HG03354 (cell line): ENCODE data around the gene USP32.
"Not testable (repeated sequence)": the region's sequence is repeated elsewhere in the genome, so short reads cannot be mapped to it uniquely, and the experiment has no call there.

Experiments
- ATAC-seq: cut with Tn5 transposase; IDR thresholded peaks from one replicate; pipeline ENCODE4 v1.9.1; 2021; ENCODE audit warnings: mild to moderate bottlenecking; ENCODE audit not compliant: unreplicated experiment, poor library complexity, severe bottlenecking

The USP32 gene

DNA sequence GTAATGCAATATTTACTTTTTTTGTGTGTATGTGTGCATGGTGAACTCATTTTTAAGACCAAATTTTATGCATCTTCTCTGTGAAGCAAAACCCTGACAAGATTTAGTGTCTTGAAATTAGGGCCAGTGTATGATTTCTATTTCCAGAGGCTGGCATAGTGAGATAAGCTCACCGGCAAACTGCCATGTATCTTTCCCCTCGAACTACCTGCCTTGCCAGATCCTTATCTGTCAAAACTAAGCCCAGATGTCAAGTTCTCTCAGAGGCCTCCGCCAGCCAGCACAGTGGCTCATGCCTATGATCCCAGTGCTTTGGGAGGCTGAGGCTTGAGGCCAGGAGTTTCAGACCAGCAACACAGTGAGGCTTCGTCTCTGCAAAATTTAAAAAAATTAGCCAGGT is 10.0 kb downstream of the USP32 start:
- no peak for ATAC-seq

DNA sequence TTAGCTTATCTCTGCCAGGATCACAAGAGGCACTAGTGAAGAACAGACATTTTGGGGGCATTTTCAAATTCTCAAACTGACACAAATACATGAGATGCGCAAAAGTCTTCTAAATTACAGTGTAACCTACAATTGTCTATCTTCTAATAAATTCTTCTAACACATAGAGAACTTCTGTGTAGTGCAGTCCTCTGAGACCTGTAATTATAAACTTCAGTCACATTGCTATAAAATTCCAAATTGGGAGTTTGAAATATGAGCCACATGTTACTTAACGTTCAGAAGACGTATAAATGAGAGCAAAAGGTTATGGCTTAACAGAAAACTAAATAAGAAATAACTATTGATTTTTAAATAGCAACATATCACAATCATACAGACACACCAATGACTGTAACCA is 12.5 kb downstream of the USP32 start:
- ATAC-seq = not testable (repeated sequence)

- not testable (repeated sequence) for ATAC-seq
Measured at GRCh38 chr17:60378187-60378586, 13.7 kb downstream of the USP32 start.

DNA sequence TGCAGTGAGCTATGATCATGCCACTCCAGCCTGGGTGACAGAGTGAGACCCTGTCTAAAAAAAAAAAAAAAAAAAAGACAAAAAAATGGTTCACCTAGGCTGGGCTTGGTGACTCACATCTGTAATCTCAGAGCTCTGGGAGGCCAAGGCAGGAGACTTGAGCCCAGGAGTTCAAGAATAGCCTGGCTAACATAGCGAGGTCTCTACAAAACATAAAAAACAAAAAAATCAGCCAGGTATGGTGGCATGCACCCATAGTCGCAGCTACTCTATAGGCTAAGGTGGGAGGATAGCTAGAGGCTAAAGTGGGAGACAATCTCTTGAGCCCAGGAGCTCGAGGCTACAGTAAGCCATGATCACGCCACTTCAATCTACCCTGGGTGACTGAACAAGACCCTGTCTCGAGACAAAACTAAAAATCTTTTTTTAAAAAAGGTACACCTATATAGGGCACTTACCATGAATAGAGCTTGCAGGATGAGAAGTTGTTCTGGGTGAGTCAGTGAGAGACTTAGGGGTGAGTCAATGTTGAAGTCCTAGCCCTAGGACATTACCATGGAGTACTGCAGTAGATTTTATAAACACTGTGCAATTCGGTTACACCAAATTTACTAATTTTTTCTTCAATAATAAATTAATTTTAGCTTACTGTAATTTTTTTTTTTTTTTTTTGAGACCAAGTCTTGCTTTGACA is 19.0 kb downstream of the USP32 start:
- ATAC-seq = no peak

DNA sequence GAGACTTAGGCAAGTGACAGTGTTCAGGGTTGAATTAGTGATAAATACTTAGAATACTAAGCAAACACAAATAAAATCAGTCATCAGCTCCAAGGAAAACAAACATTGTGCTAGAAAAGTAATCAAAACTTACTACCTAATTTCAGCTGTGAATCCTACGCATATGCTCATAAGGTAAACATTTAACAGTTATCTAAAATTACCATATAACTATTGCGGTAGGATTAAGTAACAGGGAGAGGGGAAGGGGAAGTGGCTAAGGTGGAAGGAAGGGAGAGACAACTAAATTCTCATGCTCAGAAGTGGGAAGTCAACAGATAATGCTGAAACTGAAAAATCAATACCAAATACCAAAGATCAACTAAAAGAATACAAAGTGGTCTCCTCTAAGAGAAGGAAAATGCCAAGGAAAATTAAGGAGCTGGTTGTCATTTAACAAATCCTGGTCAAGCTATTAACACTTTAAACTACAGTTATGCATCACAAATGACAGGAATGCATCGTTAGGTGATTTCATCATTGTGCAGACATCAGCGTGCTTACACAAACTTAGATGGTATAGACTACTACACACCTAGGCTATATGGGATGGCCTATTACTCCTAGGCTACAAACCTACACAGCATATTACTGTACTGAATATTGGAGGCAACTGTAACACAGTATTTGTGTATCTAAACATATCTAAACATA is 20.0 kb downstream of the USP32 start:
- no peak for ATAC-seq

DNA sequence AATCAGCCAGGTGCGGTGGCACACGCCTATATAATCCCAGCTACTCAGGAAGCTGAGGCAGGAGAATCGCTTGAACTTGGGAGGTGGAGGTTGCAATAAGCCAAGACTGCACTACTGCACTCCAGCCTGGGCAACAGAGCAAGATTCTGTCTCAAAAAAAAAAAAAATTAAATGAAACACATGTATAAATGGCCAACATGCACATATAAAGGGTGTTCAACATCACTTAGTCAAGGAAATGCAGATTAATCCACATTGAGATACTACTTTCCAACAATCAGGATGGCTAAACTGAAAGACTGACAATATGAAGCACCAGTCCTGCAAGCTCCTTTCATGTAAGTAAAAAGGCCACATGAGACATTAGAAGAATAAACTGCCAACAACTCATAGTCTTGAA is 20.5 kb downstream of the USP32 start:
- no peak for ATAC-seq

GRCh38 chr17:60369727-60370126 is 22.2 kb downstream of the USP32 start:
- no peak for ATAC-seq

DNA sequence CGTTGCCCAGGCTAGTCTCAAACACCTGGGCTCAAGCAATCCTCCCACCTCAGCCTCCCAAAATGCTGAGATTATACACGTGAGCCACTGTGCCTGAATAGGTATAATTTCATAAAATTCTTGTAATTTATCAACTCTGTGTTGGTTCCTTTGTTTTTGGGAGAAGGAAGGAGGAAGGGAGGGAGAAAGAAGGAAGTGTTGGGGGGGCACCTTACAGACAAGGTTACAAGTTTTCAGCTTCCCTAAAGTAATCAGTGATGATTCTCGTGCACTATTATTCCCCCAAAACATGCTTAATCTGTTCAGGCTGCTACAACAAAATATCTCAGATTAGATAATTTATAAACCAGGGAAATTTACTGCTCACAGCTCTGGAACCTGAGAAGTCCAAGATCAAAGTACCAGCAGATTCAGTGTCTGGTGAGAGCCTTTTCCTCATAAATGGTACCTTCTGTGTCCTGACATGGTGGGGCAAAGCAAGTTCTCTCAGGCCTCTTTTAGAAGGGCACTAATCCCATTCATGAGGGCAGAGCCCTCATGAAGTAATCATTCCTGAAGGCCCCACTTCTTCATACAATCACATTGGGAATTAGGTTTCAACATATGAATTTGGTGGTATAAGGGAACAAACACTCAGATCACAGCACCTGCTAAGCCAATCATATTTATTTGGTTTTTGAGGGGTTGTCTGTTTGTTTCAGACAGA is 28.1 kb downstream of the USP32 start:
- ATAC-seq = no peak

- no peak for ATAC-seq
Measured at GRCh38 chr17:60362329-60362728, 29.6 kb downstream of the USP32 start.

DNA sequence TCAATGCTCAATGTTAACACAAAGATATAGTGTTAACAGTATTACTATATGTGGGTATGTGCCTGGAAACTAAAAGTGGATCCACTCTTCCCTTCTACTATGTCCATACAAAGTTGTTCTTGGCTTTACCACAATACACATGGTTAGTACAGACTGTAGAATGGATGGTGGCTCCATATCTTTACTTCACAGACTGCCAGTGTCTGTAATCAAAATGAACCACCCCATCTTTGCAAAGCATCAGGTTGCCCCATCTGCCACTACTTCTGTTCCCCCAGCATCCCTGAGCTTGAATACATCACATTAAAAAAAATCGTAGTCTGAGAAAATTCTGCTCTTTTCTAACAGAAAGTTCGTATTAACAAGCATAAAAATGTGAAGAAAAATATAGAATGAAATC is 30.0 kb downstream of the USP32 start:
- no peak for ATAC-seq

GRCh38 chr17:60359415-60359814 is 32.5 kb downstream of the USP32 start:
- no peak for ATAC-seq

DNA sequence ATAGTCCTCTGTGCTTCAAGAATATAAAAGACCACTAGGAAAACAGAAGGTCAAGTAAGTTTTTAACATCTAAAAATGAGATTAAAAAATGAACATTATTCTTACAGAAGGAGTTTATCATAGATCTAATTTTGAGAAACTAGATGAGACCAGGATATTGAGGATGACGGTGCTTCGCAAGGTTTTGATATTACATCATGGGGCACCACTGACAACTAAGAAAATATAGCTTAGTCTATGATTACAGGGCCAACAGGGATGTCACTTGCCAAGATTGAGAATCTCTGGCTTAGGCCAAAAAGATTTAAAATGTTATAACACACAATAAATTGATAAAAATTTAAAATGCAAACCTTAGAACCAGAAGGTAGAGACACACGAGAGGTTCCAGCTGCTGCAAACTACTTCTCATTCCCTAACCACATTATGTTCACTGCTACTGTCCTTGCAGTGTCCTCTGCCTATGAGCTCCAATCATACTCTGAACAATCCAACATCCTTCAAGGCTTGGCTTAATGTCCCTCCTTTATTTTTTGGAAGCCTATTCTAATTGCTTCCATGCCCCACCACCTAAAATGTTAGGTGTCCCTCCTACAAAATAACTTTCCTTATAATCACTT is 33.2 kb downstream of the USP32 start:
- no peak for ATAC-seq

DNA sequence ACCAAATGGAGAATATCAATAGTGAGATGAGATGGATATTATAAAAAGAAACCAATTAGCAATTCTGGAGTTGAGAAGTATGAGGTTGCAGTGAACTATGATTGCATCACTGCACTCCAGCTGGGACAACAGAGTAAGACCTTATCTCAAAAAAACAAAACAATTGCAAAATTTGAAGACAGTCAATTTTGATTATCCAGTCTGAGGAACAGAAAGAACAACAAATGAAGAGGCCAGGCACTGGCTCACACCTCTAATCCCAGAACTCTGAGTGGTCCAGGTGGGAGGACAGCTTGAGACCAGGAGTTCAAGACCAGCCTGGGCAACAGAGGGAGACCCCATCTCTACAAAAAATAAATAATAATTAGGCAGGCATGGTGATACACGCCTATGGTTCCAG is 35.0 kb downstream of the USP32 start:
- ATAC-seq = no peak

- ATAC-seq = no peak
Measured at GRCh38 chr17:60355663-60356594, 36.0 kb downstream of the USP32 start.

DNA sequence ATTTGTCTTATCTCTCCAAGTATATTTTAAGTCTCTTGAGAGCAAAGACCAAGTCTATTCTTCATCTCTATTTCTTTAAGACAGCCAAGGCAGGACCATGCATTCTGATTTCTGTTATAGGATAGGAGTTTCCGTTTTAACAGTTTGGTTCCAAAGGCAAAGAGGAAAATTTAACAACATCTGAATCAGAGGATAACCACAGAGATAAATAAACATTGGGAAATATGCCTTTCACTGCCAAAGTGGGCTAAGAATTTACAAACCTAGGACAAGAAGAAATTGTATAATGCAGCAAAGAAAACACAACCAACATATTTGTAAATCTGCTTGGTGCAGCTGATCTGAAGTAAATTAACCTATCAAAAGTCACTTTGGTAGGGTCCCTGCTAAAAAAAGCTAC is 37.7 kb downstream of the USP32 start:
- no peak for ATAC-seq

GRCh38 chr17:60353773-60354172 is 38.2 kb downstream of the USP32 start:
- no peak for ATAC-seq

DNA sequence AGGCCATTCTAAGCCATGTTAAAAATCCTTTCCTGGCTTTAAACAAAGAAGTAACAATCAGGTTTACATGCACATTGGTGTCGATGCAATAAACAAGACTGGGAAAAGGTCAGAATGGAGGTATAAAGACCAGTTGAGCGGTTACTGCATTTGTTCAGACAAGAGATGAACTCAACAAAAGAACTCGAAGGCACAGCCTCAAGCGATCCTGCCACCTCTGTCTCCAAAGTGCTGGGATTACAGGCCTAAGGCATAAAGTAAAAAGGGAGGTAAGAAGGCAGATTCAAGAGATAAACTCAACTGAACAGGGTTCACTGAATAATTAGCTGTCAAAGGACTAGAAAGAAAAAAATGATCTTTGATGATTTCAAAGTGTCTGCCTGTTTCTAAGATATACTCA is 39.4 kb downstream of the USP32 start:
- ATAC-seq = no peak

DNA sequence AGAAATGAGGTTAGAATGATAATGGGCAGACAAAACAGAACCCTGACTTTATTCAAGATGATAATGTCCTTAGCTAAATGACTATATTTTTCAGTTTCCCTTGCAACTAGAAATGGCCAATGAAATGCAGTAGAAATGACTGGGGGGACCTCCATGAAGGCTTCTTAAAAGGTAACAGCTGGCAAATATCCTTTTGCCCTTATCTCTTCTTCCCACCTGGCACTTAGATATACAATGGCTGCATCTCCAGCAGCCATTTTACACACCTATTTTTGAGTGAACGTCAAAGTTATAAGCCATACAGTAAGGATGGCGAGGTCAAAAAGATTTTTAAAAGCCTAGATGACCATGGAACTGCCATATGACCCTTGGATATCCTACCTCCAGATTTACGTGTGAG is 39.9 kb downstream of the USP32 start:
- no peak for ATAC-seq

GRCh38 chr17:60351012-60351695 is 40.8 kb downstream of the USP32 start:
- ATAC-seq = no peak
